HG03175 (cell line): ENCODE results near the gene FNBP1.
"Not testable (repeated sequence)": the region's sequence is repeated elsewhere in the genome, so short reads cannot be mapped to it uniquely, and the experiment has no call there.

Experiments used
- ATAC-seq: cut with Tn5 transposase; IDR thresholded peaks from one replicate; pipeline ENCODE4 v1.9.1; 2021; ENCODE audit warnings: mild to moderate bottlenecking, moderate library complexity; ENCODE audit not compliant: unreplicated experiment

Gene FNBP1

DNA sequence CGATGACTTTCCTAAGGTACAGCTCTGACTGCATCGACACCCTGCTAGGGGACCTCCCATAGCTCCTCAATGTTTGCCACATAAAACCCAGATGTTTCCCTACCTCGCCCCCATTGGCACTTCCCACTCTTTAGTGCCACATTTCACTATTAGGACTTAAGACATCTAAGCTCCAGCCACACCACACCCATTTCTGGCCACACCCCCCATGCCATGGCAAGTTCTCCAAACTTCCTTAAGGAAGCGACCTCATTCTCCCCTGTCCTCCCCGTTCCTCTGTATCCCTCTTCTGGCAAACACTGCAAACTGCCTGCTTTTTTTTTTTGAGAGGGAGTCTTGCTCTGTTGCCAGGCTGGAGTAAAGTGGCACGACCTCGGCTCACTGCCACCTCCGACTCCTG, 144.8 kb downstream of the FNBP1 start:
- no peak for ATAC-seq

DNA sequence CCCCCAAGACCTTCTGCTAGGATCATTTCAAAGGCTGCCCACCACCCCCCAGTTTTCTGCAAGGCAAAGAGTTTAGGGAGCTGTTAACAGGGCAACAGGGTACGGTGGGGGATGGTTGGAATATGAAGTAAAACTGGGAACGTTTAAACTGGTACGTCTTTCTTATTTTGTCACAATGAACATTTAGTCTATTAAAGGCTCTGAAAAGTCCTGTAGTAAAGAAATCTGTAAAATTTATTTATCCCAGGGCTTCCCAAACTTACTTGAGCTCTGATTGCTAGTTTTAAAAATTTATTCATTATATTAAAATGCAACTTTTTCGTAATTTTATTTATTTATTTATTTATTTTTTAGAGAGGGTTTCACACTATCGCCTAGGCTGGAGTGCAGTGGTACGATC, 145.7 kb downstream of the FNBP1 start:
- no peak for ATAC-seq

DNA sequence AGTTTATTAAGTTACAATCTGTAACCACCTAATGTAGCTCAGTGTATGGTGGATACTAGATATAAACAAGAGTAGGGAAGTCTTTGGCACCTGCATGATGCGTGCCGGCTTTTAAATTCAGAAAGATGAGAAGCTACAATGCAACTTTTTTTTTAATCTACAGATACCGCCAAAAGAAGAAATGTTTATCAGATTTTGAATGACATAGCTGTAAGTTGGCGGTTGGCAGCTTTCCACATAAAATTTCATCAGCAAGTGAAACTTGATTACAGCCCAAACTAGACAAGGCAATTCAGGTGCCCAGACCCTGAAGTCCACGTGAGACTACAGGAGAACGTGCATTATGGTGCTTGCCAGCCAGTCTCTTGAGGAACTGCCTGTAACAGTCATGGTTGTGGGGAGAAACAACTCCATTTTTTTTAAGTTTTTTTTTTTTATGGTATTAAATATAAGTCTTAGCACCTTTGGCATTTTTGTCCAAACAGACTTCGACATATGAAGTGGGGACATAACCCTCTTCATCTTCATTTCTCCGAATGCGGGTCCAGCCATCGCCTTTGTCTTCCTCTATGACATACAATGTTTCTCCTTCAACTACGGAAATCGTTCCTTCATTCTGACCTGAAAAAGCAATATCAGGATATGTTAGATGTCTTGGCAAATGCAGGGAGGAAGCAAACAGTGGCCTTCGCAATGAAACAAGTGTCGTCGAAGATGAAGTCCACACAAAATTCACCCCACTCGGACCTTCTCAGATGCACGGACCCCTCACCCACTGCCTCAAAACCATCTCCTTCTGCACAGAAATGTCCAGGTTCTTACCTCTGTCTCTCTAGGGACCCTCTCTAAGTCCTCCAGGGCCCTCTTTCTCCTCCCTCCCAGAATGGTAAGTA, 147.4 kb downstream of the FNBP1 start:
- ATAC-seq = no peak

DNA sequence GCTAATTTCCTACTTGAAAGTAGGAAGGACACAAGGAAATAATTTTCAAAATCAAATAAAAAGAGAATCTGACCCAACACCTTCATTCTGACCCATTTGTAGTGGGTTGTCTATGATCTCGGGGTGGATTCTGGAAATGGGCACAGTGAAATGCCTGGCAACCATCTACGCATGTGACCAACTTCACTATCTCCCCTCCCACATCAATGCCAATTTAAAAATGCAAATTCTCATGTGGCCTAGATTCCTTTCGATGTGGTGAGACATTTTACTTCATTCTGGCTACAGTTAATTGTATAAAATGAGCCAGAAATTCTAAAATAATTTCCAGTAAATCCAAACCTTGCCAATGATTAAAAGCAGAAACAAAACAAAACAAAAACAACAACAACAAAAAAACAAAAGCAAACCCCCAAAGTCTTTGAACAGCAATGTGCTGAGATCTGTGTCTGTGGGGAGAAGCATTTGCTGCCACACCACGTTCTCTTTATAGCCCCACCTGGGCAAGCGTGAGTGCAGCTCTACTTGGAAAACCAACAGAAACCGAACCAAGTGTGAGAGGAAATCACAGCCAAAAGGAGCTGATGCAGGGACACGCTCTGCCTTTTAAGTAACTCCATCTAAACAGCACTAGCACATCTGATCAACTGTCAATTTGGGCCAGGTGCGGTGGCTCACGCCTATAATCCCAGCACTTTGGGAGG, 148.7 kb downstream of the FNBP1 start:
- ATAC-seq = no peak

DNA sequence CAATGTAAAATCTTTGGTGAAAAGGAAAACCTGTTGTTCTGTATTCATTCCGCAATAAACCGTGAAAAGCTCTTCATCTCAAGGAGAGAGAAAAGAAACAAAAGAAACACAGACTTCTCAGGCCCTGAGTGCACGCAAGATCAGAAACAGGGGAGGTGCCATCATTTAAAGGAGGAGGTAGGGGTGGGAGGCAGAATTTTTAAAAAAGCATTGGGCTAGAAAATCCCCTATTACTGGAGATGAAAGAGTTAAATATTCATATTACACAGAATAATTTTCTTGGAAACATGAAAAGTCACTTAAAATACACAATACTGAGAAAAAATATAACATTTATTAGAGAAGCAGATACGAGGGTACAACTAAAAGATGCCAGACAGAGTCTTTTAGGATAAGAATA, 151.4 kb downstream of the FNBP1 start:
- ATAC-seq = no peak

DNA sequence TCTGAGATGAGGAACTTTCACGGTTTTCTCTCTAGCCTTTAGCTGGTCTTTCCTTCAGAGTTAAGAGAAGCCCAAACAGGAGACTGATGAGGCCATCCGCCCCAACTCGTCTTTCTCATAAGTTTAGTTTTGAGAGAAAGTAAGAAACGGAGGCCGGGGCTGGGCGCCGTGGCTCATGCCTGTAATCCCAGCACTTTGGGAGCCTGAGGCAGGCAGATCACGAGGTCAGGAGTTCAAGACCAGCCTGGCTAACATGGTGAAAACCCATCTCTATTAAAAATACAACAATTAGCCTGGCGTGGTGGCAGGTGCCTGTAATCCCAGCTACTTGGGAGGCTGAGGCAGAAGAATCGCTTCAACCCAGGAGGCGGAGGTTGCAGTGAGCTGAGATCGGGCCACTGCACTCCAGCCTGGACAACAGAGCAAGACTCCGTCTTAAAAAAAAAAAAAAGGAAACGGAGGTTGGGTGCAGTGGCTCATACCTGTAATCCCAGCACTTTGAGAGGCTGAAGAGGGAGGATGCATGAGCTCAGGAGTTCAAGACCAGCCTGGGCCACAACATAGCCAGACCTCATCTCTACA, 152.2 kb downstream of the FNBP1 start:
- not testable (repeated sequence) for ATAC-seq

DNA sequence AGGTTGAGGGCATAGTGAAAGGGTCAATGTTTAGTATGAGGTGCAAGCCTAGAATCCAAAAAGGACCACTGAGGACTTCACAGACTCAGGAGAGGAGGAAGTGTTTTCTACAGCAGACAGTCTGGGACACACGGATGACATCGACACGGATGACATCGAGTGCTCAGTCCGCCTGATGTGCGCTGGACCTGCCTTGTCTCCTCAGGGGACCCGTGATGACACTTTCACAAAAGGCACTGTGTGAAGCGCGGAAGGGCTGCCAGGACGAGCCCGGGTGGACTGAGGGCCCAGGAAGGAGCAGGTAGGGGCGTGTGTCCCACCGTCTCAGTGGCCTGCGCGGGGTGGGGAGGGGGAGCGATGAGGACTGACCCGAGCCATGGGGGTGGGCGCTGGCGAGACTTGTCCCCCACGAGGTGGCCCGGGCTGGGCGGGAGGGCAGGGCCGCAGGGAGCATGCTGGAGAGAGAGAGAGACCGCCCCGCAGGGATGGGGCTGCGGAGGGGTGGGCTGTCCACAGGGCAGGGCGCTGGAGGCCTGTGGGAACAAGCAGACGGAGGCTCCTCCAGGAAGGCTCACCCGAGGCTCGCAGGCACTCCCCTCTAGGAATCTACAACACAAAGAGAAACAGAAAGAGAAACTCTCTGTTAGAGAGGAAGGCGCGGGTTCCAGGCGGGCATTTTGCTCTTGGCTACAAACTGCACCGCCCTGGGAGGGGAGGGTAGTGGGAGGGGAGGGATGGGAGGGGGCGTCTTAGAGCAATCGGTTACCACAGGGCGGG, 152.9 kb downstream of the FNBP1 start:
- no peak for ATAC-seq

DNA sequence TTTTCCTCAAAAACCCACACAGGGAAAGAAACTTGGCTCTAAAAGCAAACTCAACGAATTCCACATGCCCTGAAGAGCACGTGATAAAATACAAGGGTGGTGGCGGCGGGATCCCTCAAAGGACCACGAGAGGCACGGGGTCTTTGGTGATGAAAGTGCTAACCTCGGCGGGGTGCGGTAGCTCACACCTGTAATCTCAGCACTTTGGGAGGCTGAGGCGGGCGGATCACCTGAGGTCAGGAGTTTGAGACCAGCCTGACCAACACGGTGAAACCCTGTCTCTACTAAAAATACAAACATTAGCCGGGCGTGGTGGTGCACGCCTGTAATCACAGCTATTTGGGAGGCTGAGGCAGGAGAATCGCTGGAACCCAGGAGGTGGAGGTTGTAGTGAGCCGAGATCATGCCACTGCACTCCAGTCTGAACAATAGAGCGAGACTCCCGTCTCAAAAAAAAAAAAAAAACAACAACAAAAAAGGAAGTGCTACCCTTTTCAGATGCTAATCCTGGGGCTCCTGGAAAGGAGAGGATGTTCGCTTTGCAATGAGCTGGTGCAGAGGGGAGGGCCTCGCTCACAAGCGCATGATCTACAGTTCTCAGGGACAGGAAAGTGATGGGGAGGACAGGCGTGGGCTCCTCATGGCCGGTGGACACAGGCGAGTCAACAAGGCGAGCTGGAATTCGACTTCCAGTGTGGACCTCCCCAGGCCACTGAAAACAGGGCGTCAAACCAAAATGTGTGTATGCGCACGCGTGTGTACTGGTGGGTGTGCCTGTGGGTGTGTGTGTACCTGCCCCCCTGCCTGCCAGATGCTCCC, 153.7 kb downstream of the FNBP1 start:
- no peak for ATAC-seq

DNA sequence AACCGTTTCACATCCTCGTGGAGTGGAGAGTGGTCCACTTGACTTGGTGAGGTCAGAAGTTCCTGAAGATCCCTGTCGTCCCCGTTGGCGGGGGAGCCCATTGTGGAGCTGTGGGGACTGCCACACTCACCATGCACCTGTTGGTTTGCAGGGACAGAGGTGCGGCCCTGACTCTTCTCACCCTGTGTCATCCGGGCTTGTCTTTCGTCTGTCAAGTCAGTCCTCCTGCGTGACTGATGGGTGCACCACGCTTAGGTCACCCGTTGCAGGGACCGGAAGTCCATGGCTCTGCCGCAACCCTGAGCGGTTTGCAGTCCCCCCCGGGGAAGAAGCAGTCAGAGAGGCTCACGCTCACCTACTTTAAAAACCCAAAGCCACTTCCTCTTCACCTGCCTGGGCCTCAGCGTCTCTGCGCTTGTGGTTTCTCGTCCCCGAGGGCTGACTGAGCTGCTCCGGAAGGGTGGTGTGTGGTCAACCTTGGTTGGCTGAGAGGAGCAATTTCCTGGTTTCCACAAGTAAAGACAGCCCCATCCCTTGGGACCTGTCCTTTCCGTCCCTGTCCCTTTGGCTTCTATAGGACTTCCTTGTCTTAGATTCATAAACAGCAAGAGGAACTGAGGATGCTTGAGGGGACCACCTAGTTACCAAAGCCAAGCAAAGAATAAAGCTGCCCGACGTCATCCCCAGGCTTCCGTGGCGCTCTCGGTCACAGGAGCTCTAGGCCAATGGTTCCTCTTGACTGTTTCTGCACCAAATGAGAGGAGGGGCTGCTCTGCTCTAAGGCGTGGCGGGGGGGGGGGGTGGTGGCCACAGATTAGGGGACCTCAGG, 154.5 kb downstream of the FNBP1 start:
- peak; percentile 61 for ATAC-seq

DNA sequence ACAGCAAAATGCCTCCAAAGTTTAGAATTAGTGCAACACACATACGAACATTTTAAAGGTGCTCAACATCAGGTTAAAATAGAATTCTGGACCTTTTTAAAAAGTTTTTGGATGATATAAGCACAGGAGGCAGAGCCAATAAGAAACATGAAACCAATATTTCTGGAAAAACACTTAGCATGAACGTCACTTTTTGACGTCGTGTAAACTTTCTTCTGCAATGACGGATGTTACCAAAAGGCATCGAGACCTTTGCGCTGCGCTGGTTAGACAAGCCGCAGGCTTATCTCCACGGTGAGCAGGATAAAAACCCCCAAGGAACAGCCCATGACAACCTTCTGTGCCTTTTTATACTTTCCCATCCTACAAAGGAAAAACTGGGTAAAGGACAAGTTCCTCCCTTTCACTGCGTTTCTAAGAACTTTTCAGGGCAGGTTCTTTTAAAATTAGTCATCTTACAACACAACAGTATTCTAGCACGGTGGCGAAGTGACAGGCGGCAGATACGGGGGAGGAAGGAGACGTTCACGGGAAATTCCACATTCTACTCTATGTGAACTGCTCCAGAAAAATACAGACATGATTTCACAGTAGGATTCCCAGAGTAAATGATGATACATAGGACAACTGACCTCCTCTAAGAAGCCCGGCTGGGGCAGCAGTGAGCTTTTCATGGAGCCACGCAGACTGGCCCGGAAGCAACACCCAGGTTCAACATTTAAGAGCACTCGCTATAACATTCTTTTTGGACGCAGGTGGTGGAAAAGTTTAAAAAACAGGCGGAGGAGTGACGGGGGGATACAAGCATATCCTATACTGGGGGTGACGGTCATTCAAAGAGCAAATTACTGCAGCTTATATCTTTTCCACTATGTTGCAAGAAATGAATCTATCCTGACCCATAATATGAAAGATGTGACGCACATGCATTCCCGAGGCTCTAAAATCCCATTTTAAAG, 155.4 kb downstream of the FNBP1 start:
- no peak for ATAC-seq

DNA sequence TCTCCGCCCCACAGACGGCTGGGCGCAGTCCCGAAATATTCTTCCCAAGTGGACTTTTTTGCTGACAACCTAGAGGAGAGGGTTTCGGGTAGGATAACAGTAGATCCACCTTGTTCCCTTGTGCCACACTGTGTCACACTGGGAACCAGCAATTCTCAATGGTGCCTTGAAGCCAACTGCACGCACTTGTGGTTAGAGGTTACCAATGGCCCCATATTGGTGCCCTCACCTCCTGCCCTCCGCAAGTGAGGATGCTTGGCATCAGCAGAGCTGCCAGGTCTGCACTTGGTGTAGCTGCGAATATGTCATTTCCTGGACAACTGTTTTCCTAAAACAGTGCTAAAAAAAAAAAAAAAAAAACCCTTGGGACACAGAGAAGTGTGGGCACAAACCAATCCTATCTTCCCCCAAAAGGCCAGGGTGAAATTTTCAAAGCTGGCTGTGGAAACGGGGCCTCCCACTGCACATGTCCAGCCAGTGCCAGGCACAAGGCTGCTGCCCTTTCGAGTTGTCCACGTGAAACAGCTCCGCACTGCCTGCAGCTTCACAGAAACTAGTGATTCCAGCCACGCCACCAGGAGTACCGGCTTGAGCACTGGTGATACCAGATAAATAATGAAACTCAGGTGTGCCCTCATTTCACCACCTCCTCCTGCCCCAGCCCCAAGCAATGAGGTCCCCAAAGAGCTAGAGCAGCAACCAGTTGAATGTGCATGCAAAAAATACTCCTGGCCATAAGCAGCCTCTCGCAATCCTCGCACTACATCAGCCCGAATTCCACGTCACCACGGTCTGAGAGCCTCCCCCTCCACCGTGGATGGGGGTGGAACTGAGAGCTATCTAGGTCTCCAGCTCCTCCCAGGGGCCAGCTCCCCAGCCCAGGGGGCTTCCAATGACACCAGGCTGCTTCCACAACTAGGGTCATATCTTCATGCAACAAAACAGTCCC, 156.5 kb downstream of the FNBP1 start:
- ATAC-seq = no peak

DNA sequence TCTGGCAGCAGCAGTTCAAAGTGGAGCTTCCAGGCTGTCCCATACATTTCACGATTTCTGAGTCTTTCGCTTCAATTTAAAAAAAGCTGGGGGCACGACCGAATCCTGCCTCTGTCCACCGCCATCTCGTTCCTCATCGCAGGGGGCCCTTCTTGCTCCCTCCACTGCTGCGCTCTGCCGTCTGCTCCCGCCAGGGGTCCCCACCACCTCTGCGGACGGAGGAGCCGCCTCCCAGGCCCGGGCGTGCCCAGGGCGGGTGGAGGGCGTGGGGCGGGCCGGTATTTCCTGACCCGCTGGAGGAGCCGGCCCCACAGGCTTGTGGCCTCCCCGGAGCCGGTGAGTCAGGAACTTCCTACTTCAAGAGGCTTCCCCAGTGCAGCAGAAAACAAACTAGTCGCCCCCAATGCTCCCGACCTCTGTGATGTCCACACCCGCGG, 157.3 kb downstream of the FNBP1 start:
- ATAC-seq = peak; percentile 19

DNA sequence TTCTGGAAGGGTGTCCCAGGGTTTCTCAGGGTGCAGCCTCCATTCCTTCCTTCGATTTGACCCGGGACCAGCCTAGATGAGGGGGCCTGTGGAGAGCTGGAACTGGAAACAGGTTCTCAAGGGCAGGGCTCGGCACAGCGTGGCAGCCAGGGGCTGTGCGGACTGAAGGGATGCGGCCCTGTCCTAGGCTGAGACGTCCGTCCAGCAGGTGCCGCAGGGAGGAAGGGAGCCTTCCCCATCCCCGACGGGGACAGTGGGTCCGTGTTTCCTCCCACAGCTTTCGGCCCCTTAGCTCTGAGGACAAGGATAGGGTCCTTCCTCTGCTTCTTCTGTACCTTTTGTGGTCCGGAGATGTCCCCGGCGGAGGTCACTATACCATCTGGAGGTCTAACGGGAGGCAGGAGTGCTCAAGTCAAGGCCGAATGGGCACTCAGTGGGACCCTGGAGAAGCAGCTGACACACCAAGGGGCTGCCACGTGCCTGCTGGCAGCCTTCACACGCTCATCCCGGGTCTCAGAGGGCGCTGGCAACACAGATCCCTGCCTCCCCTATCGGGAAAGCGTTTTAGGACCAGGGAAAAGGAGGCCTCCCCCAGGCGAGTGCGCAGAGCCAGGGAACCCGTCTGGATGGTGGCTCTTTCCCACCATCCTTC, 157.8 kb downstream of the FNBP1 start:
- no peak for ATAC-seq

DNA sequence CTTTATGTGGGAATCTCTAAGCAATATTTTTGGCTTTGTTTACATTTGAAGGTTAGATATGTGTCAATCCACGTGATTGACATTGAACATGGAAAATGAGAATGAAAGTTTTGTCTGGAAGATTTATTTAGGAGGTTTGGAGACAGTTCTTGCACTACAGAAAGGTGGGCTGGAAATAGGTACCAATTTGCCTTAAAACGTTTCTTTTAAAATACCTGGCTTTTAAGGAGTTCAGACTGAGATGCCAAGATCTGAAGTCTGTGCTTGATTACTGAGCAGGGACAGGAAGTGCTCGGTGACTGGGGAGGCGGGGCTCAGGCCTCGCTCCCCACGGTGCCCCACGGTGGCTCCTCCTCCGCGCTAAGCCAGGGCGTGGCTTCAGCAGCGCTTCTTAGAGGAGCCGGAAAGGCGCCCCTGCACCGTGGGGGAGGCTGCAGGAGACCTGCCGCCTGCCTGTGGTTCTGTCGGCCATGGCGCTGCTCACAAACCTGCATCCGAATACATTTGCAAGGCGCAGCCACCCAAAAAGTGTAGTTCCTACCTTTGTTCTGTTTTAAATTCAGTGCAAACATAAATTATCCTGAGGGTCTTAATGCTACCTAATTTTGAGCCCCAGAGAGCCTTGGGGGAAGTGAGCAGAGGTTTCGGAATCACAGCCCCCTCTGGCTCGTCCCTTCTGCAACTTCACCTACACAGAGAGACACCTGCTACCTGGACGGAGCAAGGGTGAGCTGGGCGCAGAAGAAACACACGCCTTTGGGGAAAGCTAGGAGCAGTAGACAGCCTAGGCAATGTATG, 158.6 kb downstream of the FNBP1 start:
- ATAC-seq = peak; percentile 57

DNA sequence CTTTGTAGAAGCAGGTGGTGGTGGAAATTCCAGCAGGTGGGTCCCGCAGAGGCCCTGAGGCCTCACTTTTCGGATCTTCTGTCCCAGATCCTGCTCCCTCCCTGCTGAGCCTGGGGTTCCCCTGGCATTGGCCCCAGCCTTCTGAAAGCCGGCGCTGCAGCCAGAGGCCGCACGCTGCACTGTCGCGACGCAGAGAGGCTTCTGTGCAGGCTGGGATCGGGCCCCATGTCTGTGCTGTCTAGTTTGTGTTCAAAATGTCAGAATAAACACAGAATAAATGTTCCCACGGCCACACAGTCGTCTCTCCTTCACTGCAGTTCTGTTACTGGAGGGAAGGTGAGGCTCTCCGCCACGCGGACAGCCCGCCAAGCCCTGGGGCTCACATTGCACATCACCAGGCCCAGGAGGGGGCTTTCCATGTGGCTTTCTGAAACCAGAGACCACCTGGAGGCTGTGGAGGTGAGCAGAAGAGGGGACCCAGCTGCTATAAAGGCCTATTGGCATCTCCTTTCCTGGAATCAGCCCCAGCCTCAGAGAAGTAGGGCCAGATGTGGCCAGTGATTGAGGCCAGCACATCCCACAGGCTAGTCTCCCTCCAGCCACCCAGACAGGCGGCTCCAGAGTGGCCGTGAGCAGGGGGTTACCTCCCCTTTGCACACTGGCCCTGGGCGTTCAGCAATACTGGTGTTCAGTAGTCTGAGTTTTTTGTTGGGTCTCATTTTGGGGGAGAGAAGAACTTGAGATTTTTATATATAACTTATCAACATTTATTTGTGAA, 161.3 kb downstream of the FNBP1 start:
- ATAC-seq = no peak
